ENCODE results near the gene NECAB3.
A peak's percentile ranks its signal among the peaks of the same experiment; 100 is the strongest.

NECAB3 gene

DNA sequence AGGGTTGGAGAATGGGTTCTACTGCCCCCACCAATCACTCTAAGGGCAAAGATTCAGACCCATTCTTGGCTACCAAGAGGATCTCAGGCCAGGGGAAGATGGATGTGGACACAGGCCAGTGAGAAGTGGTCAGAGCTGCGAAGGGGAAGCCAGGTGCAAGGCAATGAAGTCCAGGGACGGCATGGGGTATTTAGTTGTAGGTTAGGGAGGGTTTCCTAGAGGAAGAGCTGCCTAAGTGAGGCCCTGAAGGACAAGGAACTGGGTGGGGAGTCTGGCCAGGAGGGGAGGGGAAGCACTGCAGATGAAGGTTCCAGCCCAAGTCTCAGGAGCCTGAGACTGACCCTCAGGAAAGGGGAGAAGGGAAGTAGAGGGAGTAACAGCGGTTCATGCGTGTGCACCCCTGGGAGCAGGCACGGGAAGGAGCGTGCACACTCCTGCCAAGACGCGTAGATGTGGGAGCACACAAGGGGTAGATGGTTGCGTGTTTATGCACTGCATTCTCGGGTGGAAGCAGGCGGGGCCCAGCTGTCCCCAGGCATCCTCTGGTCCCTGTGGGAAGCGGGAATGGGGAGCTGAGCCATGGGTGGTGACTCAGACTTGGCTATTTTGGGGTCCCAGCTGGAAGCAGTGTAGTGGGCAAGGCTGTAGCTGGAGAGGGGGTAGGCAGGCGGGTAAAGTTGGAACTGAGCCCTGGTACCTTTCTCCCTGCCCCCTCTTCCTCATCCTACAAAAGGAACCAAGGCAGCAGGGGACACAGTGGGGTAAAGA lies 4.2 kb downstream of the NECAB3 start:
- TF ChIP-seq, protein P1, sequence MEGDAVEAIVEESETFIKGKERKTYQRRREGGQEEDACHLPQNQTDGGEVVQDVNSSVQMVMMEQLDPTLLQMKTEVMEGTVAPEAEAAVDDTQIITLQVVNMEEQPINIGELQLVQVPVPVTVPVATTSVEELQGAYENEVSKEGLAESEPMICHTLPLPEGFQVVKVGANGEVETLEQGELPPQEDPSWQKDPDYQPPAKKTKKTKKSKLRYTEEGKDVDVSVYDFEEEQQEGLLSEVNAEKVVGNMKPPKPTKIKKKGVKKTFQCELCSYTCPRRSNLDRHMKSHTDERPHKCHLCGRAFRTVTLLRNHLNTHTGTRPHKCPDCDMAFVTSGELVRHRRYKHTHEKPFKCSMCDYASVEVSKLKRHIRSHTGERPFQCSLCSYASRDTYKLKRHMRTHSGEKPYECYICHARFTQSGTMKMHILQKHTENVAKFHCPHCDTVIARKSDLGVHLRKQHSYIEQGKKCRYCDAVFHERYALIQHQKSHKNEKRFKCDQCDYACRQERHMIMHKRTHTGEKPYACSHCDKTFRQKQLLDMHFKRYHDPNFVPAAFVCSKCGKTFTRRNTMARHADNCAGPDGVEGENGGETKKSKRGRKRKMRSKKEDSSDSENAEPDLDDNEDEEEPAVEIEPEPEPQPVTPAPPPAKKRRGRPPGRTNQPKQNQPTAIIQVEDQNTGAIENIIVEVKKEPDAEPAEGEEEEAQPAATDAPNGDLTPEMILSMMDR (conservative IDR thresholded peaks at IDR 0.05; ENCODE audit: low read depth) = no peak
- DNase-seq (ENCODE audit: low spot score) = no peak
- ChIA-PET POLR2A (ENCODE audit: low non-redundant PET) (interaction anchor here (0.5 kb wide), 2 partner anchors 74 to 77 kb away, joined by 3 read pairs; no protein-coding TSS in a partner anchor), CTCF (interaction anchor here (0.6 to 1.7 kb wide), 7 partner anchors 14 to 399 kb away, joined by 3 to 14 read pairs (median 4); no protein-coding TSS in a partner anchor)
- H3K27ac ChIP-seq = peak overlapping the region; percentile 88

DNA sequence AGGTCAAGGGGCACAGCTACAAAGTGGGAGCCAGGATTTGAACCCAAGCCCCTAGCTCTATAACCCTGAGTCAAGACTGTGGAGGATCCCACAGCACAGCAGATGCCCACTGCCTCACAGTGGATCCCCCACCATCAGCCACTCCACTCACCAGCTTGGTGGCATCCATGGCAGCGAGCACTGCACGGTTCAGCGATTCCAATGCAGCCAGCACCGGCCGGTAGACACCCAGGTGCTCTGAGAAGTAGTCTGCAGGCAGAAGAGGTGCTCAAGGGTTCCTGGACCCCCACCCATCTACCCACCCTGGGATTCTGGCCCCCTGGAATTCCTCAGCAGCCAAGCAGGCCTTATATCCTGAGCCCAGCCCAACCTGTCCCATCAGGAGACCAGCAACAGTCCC lies 5.0 kb downstream of the NECAB3 start:
- ChIA-PET POLR2A (ENCODE audit: low non-redundant PET) (no interaction called here), CTCF (interaction anchor here (0.5 to 3.3 kb wide), 15 partner anchors 10 to 400 kb away, joined by 3 to 25 read pairs (median 4); partner anchors contain the start of gene SNTA1)
- peak overlapping the region; percentile 88 for H3K27ac ChIP-seq
- no peak for DNase-seq (ENCODE audit: low spot score)
- TF ChIP-seq, protein P1 (conservative IDR thresholded peaks at IDR 0.05; ENCODE audit: low read depth) = no peak

DNA sequence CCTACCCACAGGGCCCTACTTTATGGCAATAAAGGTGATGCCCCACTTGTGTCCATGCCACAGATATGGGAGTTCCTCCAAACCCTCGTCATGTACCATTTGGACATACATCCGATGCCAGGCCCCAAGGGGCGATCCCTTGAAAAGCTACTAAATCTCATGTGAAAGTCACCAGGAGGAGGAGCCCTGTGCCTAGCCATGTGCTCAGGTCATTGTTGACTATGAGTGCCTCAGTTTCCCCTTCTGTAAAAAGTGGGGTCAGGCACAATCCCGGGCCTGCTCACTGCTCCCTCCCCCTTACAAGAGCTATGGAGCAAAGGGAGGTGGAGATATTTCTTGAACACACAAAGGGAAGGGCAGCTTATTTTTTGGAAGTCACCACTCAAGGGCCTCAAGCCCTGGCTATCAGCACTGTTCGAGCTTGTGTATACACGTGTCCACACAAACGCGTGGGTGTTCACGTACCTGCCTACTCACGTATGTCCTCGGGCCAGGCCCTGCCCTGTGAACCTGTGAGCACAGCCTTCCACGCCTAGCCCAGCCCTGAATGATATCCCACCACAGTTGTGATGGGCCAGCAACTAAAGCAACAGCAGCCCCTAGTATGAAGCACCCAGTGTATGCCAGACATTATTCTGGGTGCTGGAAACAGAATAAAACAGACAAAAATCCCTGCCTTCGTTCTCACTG lies 5.6 kb downstream of the NECAB3 start:
- DNase-seq (ENCODE audit: low spot score) = no peak
- ChIA-PET POLR2A (ENCODE audit: low non-redundant PET) (interaction anchor here (0.6 to 1.4 kb wide), 3 partner anchors 178 to 267 kb away, joined by 3 to 4 read pairs (median 4); partner anchors contain the start of genes CBFA2T2 and CDK5RAP1), CTCF (interaction anchor here (0.6 to 3.3 kb wide), 30 partner anchors 9 to 436 kb away, joined by 3 to 25 read pairs (median 4); partner anchors contain the start of genes CDK5RAP1, PXMP4 and SNTA1)
- peak overlapping the region; percentile 88 for H3K27ac ChIP-seq
- TF ChIP-seq, protein P1 (conservative IDR thresholded peaks at IDR 0.05; ENCODE audit: low read depth) = no peak

DNA sequence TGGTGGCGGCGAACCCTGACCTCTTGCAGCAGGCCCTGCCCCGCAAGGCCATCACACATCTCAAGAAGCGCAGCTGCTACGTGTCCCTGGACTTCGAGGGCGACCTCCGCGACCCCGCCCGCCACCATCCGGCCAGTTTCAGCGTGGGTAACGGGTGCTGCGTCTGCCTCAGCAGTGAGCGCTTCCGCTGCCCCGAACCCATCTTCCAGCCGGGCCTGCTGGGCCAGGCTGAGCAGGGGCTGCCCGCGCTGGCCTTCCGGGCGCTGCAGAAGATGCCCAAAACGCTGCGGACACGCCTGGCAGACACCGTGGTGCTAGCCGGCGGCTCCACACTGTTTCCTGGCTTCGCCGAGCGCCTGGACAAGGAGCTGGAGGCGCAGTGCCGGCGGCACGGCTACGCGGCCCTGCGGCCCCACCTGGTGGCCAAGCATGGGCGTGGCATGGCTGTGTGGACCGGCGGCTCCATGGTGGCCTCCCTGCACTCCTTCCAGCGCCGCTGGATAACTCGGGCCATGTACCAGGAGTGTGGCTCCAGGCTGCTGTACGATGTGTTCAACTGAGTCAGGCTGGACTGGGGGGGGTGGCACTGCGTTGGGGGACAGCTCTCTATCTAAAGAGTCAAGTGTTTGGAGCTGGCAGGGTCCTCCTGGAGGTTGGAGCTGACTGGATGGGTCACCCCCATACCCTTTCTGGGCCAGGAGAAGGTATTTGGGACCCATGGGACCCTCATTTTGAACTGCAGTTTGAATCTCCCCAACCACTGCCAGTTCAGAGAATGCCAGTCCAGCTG lies 6.4 kb downstream of the NECAB3 start:
- peak; percentile 97 for DNase-seq (ENCODE audit: low spot score)
- TF ChIP-seq, protein P1 (conservative IDR thresholded peaks at IDR 0.05; ENCODE audit: low read depth) = peak; percentile 100
- ChIA-PET CTCF (interaction anchor here (0.6 to 3.3 kb wide), 39 partner anchors 8 to 701 kb away, joined by 3 to 25 read pairs (median 4); partner anchors contain the start of genes CDK5RAP1, PXMP4 and SNTA1), POLR2A (ENCODE audit: low non-redundant PET) (interaction anchor here (0.6 to 1.4 kb wide), 5 partner anchors 16 to 267 kb away, joined by 3 to 4 read pairs (median 3); partner anchors contain the start of genes CBFA2T2 and CDK5RAP1)
- H3K27ac ChIP-seq = peak overlapping the region; percentile 88

DNA sequence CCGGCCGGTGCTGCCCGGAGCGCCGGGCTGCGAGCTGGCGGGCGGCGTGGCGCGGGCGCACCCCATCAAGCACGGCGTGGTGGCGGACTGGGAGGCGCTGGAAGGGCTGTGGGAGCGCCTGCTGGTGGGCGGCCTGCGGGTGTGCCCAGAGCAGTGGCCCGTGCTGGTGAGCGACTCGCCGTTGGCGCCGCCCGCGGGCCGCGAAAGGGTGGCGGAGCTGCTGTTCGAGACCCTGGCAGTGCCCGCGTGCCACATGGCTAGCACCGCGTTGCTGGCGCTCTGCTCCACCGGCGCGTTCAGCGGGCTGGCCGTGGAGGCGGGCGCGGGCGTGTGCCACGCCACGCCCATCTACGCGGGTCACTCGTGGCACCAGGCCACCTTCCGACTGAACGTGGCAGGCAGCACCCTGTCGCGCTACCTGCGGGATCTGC lies 7.0 kb downstream of the NECAB3 start:
- H3K27ac ChIP-seq = peak overlapping the region; percentile 88
- CTCF ChIA-PET = interaction anchor here (0.5 to 3.3 kb wide), 29 partner anchors 9 to 437 kb away, joined by 3 to 25 read pairs (median 4); partner anchors contain the start of genes CDK5RAP1, PXMP4 and SNTA1
- TF ChIP-seq, protein P1 (conservative IDR thresholded peaks at IDR 0.05; ENCODE audit: low read depth) = no peak
- POLR2A ChIA-PET (ENCODE audit: low non-redundant PET) = interaction anchor here (0.6 to 1.4 kb wide), 3 partner anchors 16 to 210 kb away, joined by 3 to 4 read pairs (median 3); no protein-coding TSS in a partner anchor
- DNase-seq (ENCODE audit: low spot score) = no peak

Measured in RWPE1 (cell line).